H9 (cell line): Measurements from ENCODE around the gene SOBP. TPM values are rescaled to one million over a fixed set of nuclear protein-coding genes. Genes with fewer than 3 reads are reported as not detected.
A peak's percentile ranks its signal among the peaks of the same experiment; 100 is the strongest.

ENCODE experiments used
- DNase-seq: peaks from one replicate; pipeline ENCODE4 v3.0.0-alpha.2; 2017
- H2AFZ ChIP-seq: one replicate; pipeline ENCODE4 v1.6.1; 2013; ENCODE audit warnings: mild to moderate bottlenecking, low read length, control low read depth, moderate library complexity
- H2AK5ac ChIP-seq: 2 replicates; pipeline ENCODE4 v1.6.1; 2013; ENCODE audit warnings: low read length, control low read depth, mixed read lengths; ENCODE audit not compliant: insufficient read length
- H2BK120ac ChIP-seq: one replicate; pipeline ENCODE4 v1.6.1; 2013; ENCODE audit warnings: low read depth, mild to moderate bottlenecking, low read length, control low read depth, inconsistent platforms; ENCODE audit not compliant: poor library complexity, severe bottlenecking
- H2BK12ac ChIP-seq: 2 replicates; pipeline ENCODE4 v1.6.1; 2013; ENCODE audit warnings: low read length, control low read depth, mixed read lengths, low read depth; ENCODE audit not compliant: insufficient read length
- H2BK15ac ChIP-seq: 2 replicates; pipeline ENCODE4 v1.6.1; 2013; ENCODE audit warnings: low read depth, low read length, control low read depth
- H2BK20ac ChIP-seq: one replicate; pipeline ENCODE4 v1.6.1; 2013; ENCODE audit warnings: low read depth, mild to moderate bottlenecking, low read length, control low read depth, inconsistent platforms; ENCODE audit not compliant: poor library complexity, severe bottlenecking
- H2BK5ac ChIP-seq: 2 replicates; pipeline ENCODE4 v1.6.1; 2013; ENCODE audit warnings: low read length, control low read depth, mixed read lengths; ENCODE audit not compliant: insufficient read length
- H3K14ac ChIP-seq: 2 replicates; pipeline ENCODE4 v1.6.1; 2013; ENCODE audit warnings: low read length, control low read depth; ENCODE audit not compliant: insufficient read depth
- H3K18ac ChIP-seq: 2 replicates; pipeline ENCODE4 v1.6.1; 2013; ENCODE audit warnings: low read depth, mild to moderate bottlenecking, mixed read lengths, low read length, control low read depth; ENCODE audit not compliant: insufficient read length
- H3K23ac ChIP-seq: 2 replicates; pipeline ENCODE4 v1.6.1; 2013; ENCODE audit warnings: low read length, control low read depth, mixed read lengths, low read depth; ENCODE audit not compliant: insufficient read length
- H3K23me2 ChIP-seq: 2 replicates; pipeline ENCODE4 v1.6.1; 2013; ENCODE audit warnings: low read depth, mild to moderate bottlenecking, mixed read lengths, low read length, control low read depth; ENCODE audit not compliant: insufficient read length, poor library complexity, severe bottlenecking
- H3K27ac ChIP-seq: 2 replicates; pipeline ENCODE4 v1.5.1; 2013; ENCODE audit warnings: low read length, control low read depth, mixed read lengths, low read depth; ENCODE audit not compliant: insufficient read length
- H3K27me3 ChIP-seq: 2 replicates; pipeline ENCODE4 v1.6.1; 2013; ENCODE audit warnings: low read length, control low read depth, inconsistent platforms; ENCODE audit not compliant: insufficient read depth
- H3K4ac ChIP-seq: 2 replicates; pipeline ENCODE4 v1.6.1; 2013; ENCODE audit warnings: low read depth, mild to moderate bottlenecking, control low read depth, inconsistent platforms, low read length, moderate library complexity
- H3K4me1 ChIP-seq: 2 replicates; pipeline ENCODE4 v1.6.1; 2013; ENCODE audit warnings: low read length, control low read depth, inconsistent platforms; ENCODE audit not compliant: insufficient read depth
- H3K4me2 ChIP-seq: 2 replicates; pipeline ENCODE4 v1.6.1; 2013; ENCODE audit warnings: low read length, control low read depth, mixed read lengths; ENCODE audit not compliant: insufficient read length, insufficient read depth
- H3K56ac ChIP-seq: 2 replicates; pipeline ENCODE4 v1.6.1; 2013; ENCODE audit warnings: low read depth, mild to moderate bottlenecking, mixed read lengths, low read length, control low read depth; ENCODE audit not compliant: insufficient read length
- H3K79me1 ChIP-seq: 2 replicates; pipeline ENCODE4 v1.6.1; 2013; ENCODE audit warnings: low read depth, mild to moderate bottlenecking, moderate library complexity, low read length, control low read depth, inconsistent platforms; ENCODE audit not compliant: insufficient read depth, poor library complexity, severe bottlenecking
- H3K79me2 ChIP-seq: 2 replicates; pipeline ENCODE4 v1.6.1; 2013; ENCODE audit warnings: low read length, control low read depth, inconsistent platforms; ENCODE audit not compliant: insufficient read depth
- H3K9ac ChIP-seq: 2 replicates; pipeline ENCODE4 v1.6.1; 2013; ENCODE audit warnings: low read length, control low read depth, mixed read lengths; ENCODE audit not compliant: insufficient read length; ENCODE audit errors: extremely low read depth
- H3K9me3 ChIP-seq: one replicate; pipeline ENCODE4 v1.6.1; 2013; ENCODE audit warnings: low read depth, low read length, inconsistent platforms; ENCODE audit not compliant: control insufficient read depth
- H3T11ph ChIP-seq: one replicate; pipeline ENCODE4 v1.6.1; 2013; ENCODE audit warnings: mild to moderate bottlenecking, low read length, control low read depth, inconsistent platforms
- H4K20me1 ChIP-seq: one replicate; pipeline ENCODE4 v1.6.1; 2013; ENCODE audit not compliant: control insufficient read depth, insufficient read length, insufficient read depth
- H4K5ac ChIP-seq: 2 replicates; pipeline ENCODE4 v1.6.1; 2013; ENCODE audit warnings: low read depth, mild to moderate bottlenecking, mixed read lengths, low read length, control low read depth; ENCODE audit not compliant: insufficient read length
- H4K8ac ChIP-seq: replicated peaks from 2 replicates; pipeline ENCODE4 v1.6.1; 2013; ENCODE audit warnings: low read length, control low read depth, mixed read lengths, low read depth; ENCODE audit not compliant: insufficient read length
- H4K91ac ChIP-seq: 2 replicates; pipeline ENCODE4 v1.6.1; 2013; ENCODE audit warnings: low read depth, mild to moderate bottlenecking, moderate library complexity, mixed read lengths, low read length, control low read depth; ENCODE audit not compliant: insufficient read length
- H3K27ac Mint-ChIP-seq, 3 experiments: 2 replicates in 2 of 3; 3 replicates in 1 of 3; pipeline ENCODE4 v1.8.0; 2020 to 2021; ENCODE audit warnings: mixed read lengths in 3 of 3, mild to moderate bottlenecking in 1 of 3, moderate library complexity in 1 of 3
- H3K27me3 Mint-ChIP-seq: 2 replicates; pipeline ENCODE4 v1.8.0; 2021; ENCODE audit warnings: low read depth, mild to moderate bottlenecking, moderate library complexity, mixed read lengths
- H3K36me3 Mint-ChIP-seq, 3 experiments: 2 replicates in 2 of 3; 3 replicates in 1 of 3; pipeline ENCODE4 v1.8.0; 2020 to 2021; ENCODE audit warnings: low read depth in 3 of 3, mixed read lengths in 3 of 3; ENCODE audit not compliant: insufficient read depth in 1 of 3
- H3K4me1 Mint-ChIP-seq, 2 experiments: 2 replicates each; pipeline ENCODE4 v1.8.0; 2020; ENCODE audit warnings: mixed read lengths in 2 of 2
- H3K4me3 Mint-ChIP-seq, 2 experiments: 2 replicates in 1 of 2; 3 replicates in 1 of 2; pipeline ENCODE4 v1.8.0; 2020 to 2021; ENCODE audit warnings: mild to moderate bottlenecking in 2 of 2, mixed read lengths in 2 of 2, moderate library complexity in 1 of 2
- H3K9me3 Mint-ChIP-seq, 2 experiments: 2 replicates in 1 of 2; 3 replicates in 1 of 2; pipeline ENCODE4 v1.8.0; 2020; ENCODE audit warnings: mild to moderate bottlenecking in 2 of 2, mixed read lengths in 2 of 2, moderate library complexity in 1 of 2
- WGBS: extraction: QIAGEN DNeasy Blood & Tissue Kit; methylation state at CpG from one replicate; pipeline ENCODE4 v1.1.7; 2013; ENCODE audit warnings: missing lambda C conversion rate, low lambda C conversion rate, mixed read lengths; ENCODE audit not compliant: insufficient read length; ENCODE audit errors: extremely low coverage; 5-methylcytosine and 5-hydroxymethylcytosine counted together
- total RNA-seq: library from RNA; stranded (reverse); gene quantifications from 2 replicates; pipeline ENCODE4 v1.2.1, GENCODE V29; 2021
- TF ChIP-seq, protein P1 (sequence below): fragments of 200-600 bp; sonication (generic); conservative IDR thresholded peaks from 3 replicates; pipeline ENCODE4 v1.8.0; 2021; ENCODE audit warnings: antibody characterized with exemption, mild to moderate bottlenecking

SOBP gene
- total RNA-seq, 1 experiment from 2014 or later, result 4.3 TPM

DNA sequence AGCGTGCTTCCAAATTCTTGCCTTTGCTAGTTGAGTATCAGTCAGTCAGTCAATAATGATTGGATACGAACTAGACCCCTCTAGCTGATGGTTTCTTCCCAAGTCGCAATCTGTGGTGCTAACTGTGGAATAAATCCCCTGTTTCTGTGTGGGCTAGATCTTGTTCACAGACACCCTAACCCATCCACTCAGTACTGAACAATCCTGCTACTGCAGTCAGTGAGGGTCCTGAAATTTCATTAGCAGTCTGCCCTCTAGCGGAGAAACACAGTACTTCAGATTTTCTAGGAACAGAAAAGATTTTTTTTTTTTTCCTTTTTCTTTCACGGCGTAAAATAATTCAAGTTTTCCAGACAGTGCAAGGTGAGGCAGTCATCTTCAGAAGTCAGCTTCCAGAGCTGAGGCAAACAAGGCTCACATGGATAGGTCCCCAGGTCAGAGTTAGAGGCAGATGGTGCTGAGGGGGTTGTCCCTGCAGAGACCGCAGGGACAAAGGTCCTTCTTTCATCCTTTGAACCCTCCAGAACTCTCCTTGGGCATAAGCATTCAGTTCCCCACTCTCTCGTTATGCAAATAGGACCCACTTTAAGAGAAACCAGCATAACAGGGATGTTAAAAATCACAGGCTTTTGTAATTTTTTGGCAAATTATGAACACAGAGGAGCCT, 214.6 kb downstream of the SOBP start:
- Histone ChIP-seq H2BK20ac (no peak overlapping the region), H2AFZ (no peak overlapping the region)
- TF ChIP-seq, protein P1, sequence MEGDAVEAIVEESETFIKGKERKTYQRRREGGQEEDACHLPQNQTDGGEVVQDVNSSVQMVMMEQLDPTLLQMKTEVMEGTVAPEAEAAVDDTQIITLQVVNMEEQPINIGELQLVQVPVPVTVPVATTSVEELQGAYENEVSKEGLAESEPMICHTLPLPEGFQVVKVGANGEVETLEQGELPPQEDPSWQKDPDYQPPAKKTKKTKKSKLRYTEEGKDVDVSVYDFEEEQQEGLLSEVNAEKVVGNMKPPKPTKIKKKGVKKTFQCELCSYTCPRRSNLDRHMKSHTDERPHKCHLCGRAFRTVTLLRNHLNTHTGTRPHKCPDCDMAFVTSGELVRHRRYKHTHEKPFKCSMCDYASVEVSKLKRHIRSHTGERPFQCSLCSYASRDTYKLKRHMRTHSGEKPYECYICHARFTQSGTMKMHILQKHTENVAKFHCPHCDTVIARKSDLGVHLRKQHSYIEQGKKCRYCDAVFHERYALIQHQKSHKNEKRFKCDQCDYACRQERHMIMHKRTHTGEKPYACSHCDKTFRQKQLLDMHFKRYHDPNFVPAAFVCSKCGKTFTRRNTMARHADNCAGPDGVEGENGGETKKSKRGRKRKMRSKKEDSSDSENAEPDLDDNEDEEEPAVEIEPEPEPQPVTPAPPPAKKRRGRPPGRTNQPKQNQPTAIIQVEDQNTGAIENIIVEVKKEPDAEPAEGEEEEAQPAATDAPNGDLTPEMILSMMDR, result peak; percentile 88

More for the DNA sequence above, 214.6 kb downstream of the SOBP start:
- H2BK120ac ChIP-seq, result no peak overlapping the region
- no peak overlapping the region for H2BK12ac ChIP-seq
- Mint-ChIP-seq H3K4me3 (no peak overlapping the region), H3K27ac (peak overlapping the region in 1 of 3 experiments; percentile 5; a peak in 1 of 7 replicates), H3K36me3 (no peaks in the 10 kb centered on the region), H3K4me1 (peaks cover 24 to 30% of the 10 kb centered on the region in 2 experiments), H3K9me3 (no peaks in the 10 kb centered on the region), H3K27me3 (peaks cover 3% of the 10 kb centered on the region; the same call in 1 of the 2 replicates)
- no peak overlapping the region for H4K91ac ChIP-seq
- H3K56ac ChIP-seq, result no peak overlapping the region
- no peak overlapping the region for H3K9ac ChIP-seq
- no peak overlapping the region for H2AK5ac ChIP-seq
- no peak overlapping the region for H3K27ac ChIP-seq
- no peak overlapping the region for H3K18ac ChIP-seq
- no peak overlapping the region for H4K5ac ChIP-seq
- H3K79me2 ChIP-seq, result no peaks in the 10 kb centered on the region
- no peak overlapping the region for H3K4me2 ChIP-seq
- no peaks in the 10 kb centered on the region for H3K79me1 ChIP-seq
- H2BK5ac ChIP-seq, result no peak overlapping the region
- H3K23me2 ChIP-seq, result no peaks in the 10 kb centered on the region
- DNase-seq, result no peak
- no CpG with 5 or more reads among the region's 8 CpGs for WGBS
- H3K27me3 ChIP-seq, result no peaks in the 10 kb centered on the region
- H3K23ac ChIP-seq, result no peak overlapping the region
- H3K9me3 ChIP-seq, result no peaks in the 10 kb centered on the region
- H2BK15ac ChIP-seq, result no peak overlapping the region
- no peaks in the 10 kb centered on the region for H3K4me1 ChIP-seq
- no peak overlapping the region for H3K14ac ChIP-seq
- H3T11ph ChIP-seq, result no peak overlapping the region
- no peak overlapping the region for H4K8ac ChIP-seq
- H3K4ac ChIP-seq, result no peak overlapping the region
- H4K20me1 ChIP-seq, result no peaks in the 10 kb centered on the region
